Measurements from ENCODE around the gene MAMLD1. TPM values are rescaled to one million over a fixed set of nuclear protein-coding genes. Genes with fewer than 3 reads are reported as not detected.

The MAMLD1 gene, protein sequence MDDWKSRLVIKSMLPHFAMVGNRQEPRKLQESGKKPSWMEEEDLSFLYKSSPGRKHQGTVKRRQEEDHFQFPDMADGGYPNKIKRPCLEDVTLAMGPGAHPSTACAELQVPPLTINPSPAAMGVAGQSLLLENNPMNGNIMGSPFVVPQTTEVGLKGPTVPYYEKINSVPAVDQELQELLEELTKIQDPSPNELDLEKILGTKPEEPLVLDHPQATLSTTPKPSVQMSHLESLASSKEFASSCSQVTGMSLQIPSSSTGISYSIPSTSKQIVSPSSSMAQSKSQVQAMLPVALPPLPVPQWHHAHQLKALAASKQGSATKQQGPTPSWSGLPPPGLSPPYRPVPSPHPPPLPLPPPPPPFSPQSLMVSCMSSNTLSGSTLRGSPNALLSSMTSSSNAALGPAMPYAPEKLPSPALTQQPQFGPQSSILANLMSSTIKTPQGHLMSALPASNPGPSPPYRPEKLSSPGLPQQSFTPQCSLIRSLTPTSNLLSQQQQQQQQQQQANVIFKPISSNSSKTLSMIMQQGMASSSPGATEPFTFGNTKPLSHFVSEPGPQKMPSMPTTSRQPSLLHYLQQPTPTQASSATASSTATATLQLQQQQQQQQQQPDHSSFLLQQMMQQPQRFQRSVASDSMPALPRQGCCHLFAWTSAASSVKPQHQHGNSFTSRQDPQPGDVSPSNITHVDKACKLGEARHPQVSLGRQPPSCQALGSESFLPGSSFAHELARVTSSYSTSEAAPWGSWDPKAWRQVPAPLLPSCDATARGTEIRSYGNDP
- 9.9 to 11.8 TPM (median 10.0 TPM) in 5 replicates for total RNA-seq (2022; extraction: Qiagen RNA extraction; ENCODE audit: low read depth)

DNA sequence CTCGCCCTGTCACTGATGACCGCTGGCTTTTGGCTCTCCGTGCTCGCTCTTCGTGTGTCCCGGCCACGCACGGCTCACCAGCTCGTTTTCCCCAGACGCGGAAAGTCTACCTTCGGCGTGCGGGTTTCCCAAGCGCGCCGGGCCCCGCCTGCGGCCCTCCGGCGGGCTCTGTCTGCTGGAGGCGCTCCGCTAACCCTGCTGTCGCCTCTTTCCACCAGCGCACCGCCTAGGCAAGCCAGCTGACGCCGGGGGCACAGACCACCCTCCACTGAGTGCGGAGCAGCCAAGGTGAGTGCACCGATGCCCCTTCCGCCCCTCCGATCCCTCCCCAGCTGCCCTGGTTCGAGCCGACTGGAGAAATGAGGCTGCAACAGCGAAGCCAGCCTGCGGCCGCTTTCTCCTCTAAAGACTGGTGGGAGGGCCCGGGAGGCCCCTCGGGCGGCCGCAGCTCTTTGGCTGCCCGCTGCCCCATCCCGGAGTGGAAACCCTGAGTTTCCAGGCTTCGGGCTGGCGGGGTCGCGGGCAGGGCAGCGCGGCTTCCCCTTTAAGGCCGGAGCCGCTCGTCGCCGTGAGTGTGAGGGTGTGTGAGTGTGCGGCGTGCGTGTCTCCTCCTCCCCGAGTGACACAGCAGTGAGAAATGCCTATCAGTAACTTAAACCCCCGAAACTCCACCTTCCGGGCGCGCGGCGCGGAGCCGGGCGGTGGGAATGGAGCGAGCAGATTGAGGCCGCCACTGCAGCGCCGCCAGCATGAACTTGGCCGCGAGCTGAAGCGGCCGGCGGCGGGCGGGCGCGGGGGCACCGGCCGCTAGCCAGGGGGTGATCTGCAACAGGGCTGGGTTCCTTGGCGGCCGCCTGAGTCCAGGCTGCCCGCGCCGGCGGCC, at the start of gene MAMLD1:
MAMLD1 (plus strand) TSS at position 719 of the 883 bp plus-strand sequence. CDS start 82,200 bp downstream, outside the sequence.

Other genes with a start within 250 kb of the MAMLD1 start
- gene MTM1, start 205.3 kb downstream of the MAMLD1 start, total RNA-seq (2022; extraction: Qiagen RNA extraction; ENCODE audit: low read depth): 5.8 to 8.6 TPM (median 6.2 TPM) in 5 replicates